Measurements from ENCODE around the gene FBXW11.

DNA sequence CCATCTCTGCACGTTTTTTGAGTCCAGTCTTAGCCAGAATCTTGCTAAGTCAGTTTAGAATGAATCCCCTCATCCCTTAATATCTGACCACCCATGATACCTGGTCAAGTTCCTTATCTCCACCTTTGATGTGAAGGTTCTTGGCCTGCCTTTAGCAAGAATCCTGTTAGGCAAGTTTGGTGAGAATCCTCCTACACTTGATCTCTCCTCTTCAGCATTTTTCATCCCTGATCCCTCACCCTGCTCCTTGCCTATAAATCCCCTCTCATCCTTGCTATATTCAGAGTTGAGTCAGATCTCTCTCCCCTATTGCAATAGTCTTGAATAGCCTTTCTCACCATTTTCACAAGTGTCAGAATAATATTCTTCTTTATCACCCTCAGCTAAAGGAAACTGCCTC lies 189.8 kb downstream of the FBXW11 start:
- TF ChIP-seq, protein P1, sequence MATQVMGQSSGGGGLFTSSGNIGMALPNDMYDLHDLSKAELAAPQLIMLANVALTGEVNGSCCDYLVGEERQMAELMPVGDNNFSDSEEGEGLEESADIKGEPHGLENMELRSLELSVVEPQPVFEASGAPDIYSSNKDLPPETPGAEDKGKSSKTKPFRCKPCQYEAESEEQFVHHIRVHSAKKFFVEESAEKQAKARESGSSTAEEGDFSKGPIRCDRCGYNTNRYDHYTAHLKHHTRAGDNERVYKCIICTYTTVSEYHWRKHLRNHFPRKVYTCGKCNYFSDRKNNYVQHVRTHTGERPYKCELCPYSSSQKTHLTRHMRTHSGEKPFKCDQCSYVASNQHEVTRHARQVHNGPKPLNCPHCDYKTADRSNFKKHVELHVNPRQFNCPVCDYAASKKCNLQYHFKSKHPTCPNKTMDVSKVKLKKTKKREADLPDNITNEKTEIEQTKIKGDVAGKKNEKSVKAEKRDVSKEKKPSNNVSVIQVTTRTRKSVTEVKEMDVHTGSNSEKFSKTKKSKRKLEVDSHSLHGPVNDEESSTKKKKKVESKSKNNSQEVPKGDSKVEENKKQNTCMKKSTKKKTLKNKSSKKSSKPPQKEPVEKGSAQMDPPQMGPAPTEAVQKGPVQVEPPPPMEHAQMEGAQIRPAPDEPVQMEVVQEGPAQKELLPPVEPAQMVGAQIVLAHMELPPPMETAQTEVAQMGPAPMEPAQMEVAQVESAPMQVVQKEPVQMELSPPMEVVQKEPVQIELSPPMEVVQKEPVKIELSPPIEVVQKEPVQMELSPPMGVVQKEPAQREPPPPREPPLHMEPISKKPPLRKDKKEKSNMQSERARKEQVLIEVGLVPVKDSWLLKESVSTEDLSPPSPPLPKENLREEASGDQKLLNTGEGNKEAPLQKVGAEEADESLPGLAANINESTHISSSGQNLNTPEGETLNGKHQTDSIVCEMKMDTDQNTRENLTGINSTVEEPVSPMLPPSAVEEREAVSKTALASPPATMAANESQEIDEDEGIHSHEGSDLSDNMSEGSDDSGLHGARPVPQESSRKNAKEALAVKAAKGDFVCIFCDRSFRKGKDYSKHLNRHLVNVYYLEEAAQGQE (IDR thresholded peaks at IDR 0.05; ENCODE audit: insufficient replicate concordance, low read depth) = no peak
- TF ChIP-seq, protein P2, sequence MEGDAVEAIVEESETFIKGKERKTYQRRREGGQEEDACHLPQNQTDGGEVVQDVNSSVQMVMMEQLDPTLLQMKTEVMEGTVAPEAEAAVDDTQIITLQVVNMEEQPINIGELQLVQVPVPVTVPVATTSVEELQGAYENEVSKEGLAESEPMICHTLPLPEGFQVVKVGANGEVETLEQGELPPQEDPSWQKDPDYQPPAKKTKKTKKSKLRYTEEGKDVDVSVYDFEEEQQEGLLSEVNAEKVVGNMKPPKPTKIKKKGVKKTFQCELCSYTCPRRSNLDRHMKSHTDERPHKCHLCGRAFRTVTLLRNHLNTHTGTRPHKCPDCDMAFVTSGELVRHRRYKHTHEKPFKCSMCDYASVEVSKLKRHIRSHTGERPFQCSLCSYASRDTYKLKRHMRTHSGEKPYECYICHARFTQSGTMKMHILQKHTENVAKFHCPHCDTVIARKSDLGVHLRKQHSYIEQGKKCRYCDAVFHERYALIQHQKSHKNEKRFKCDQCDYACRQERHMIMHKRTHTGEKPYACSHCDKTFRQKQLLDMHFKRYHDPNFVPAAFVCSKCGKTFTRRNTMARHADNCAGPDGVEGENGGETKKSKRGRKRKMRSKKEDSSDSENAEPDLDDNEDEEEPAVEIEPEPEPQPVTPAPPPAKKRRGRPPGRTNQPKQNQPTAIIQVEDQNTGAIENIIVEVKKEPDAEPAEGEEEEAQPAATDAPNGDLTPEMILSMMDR (IDR thresholded peaks at IDR 0.05; ENCODE audit: insufficient read depth, low read length) = no peak
- no peak for TF ChIP-seq POLR2AphosphoS5 (IDR thresholded peaks at IDR 0.05; ENCODE audit: low read depth)
